HG03439 (cell line): ENCODE data around the gene TCP10L.

ENCODE experiments used
- ATAC-seq: cut with Tn5 transposase; IDR thresholded peaks from one replicate; pipeline ENCODE4 v1.9.1; 2021; ENCODE audit warnings: mild to moderate bottlenecking, moderate library complexity; ENCODE audit not compliant: unreplicated experiment

Gene TCP10L

GRCh38 chr21:32523988-32524719 lies 61.2 kb downstream of the TCP10L start:
- no peak for ATAC-seq
